Measurements from ENCODE around the gene SDSL.

The SDSL gene

GRCh38 chr12:113456761-113457160, 34.6 kb downstream of the SDSL start:
- no peak overlapping the region for H3K4me3 ChIP-seq (ENCODE audit: low read depth, low read length)
- TF ChIP-seq CTCF (IDR thresholded peaks at IDR 0.05; ENCODE audit: low read depth, low read length, missing control alignments), result no peak
- no peak for DNase-seq (ENCODE audit: low read depth)

GRCh38 chr12:113457185-113457584, 35.0 kb downstream of the SDSL start:
- TF ChIP-seq CTCF (IDR thresholded peaks at IDR 0.05; ENCODE audit: low read depth, low read length, missing control alignments), result no peak
- no peak overlapping the region for H3K4me3 ChIP-seq (ENCODE audit: low read depth, low read length)
- DNase-seq (ENCODE audit: low read depth), result no peak

- DNase-seq (ENCODE audit: low read depth), result no peak
- no peak overlapping the region for H3K4me3 ChIP-seq (ENCODE audit: low read depth, low read length)
- no peak for TF ChIP-seq CTCF (IDR thresholded peaks at IDR 0.05; ENCODE audit: low read depth, low read length, missing control alignments)
Measured at GRCh38 chr12:113457710-113458109, 35.5 kb downstream of the SDSL start.

- H3K4me3 ChIP-seq (ENCODE audit: low read depth, low read length), result no peak overlapping the region
- no peak for DNase-seq (ENCODE audit: low read depth)
- no peak for TF ChIP-seq CTCF (IDR thresholded peaks at IDR 0.05; ENCODE audit: low read depth, low read length, missing control alignments)
Measured at GRCh38 chr12:113459981-113460380, 37.8 kb downstream of the SDSL start.

GRCh38 chr12:113461666-113462065, 39.5 kb downstream of the SDSL start:
- H3K4me3 ChIP-seq (ENCODE audit: low read depth, low read length), result no peak overlapping the region
- TF ChIP-seq CTCF (IDR thresholded peaks at IDR 0.05; ENCODE audit: low read depth, low read length, missing control alignments), result peak; percentile 70
- DNase-seq (ENCODE audit: low read depth), result no peak

- TF ChIP-seq CTCF (IDR thresholded peaks at IDR 0.05; ENCODE audit: low read depth, low read length, missing control alignments), result peak; percentile 90
- no peak overlapping the region for H3K4me3 ChIP-seq (ENCODE audit: low read depth, low read length)
- DNase-seq (ENCODE audit: low read depth), result no peak
Measured at GRCh38 chr12:113462117-113462774, 40.1 kb downstream of the SDSL start.
